ENCODE data around the gene LY86. TPM values are rescaled to one million over a fixed set of nuclear protein-coding genes. Genes with fewer than 3 reads are reported as not detected.

The LY86 gene
- total RNA-seq, 1 donor from 2014 or later, result not detected

DNA sequence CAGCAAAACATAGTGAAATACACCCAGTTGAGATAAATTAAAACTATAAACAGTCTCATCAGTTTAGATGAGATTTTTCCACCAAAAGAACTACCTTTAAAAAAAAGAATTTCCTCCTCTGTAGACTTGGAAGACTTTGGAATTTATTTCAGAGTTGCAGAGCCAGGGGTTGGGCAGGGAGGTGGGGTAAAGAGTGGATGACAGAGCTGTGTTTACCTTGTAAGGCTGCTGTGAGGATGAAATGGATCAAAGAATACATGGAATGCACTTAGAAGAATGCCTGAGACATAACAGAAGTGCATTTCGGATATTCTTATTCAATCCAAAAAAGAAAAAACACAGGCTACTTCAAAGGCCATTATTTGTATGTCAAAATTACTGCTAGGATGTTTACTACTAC is 6.4 kb upstream of the LY86 start:
- no peak overlapping the region for H3K4me3 Mint-ChIP-seq (ENCODE audit: low read depth)
- DNase-seq (ENCODE audit: low spot score, unreplicated experiment), result no peak
- H3K36me3 Mint-ChIP-seq (ENCODE audit: insufficient read depth), result no peaks in the 10 kb centered on the region
- no peaks in the 10 kb centered on the region for H3K4me1 Mint-ChIP-seq (ENCODE audit: low read depth)
- H3K27ac Mint-ChIP-seq, result no peak overlapping the region
- H3K27me3 Mint-ChIP-seq, result peaks cover 6% of the 10 kb centered on the region
- H3K9me3 Mint-ChIP-seq (ENCODE audit: low read depth), result peaks cover 9% of the 10 kb centered on the region
- TF ChIP-seq CTCF (IDR thresholded peaks at IDR 0.05; ENCODE audit: unreplicated experiment), result no peak

DNA sequence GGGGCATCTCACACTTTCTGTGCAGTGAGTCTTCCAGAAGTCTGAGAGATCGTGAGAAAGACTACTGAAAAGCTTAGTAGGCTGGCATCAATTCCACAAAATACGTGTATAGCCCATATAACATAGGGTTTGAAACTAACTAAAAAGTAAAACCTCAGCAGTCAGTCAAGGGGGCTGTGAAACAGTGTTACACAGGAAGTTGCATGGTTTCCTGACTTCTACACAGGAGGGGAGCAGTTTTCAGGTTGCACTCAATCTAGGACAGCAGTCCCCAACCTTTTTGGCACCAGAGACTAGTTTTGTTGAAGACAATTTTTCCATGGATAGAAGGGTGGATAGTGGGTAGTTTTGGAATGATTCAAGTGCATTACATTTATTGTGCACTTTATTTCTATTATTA is 4.7 kb upstream of the LY86 start:
- H3K9me3 Mint-ChIP-seq (ENCODE audit: low read depth), result peaks cover 9% of the 10 kb centered on the region
- H3K36me3 Mint-ChIP-seq (ENCODE audit: insufficient read depth), result no peaks in the 10 kb centered on the region
- no peak overlapping the region for H3K27ac Mint-ChIP-seq
- no peak overlapping the region for H3K4me3 Mint-ChIP-seq (ENCODE audit: low read depth)
- no peak for DNase-seq (ENCODE audit: low spot score, unreplicated experiment)
- no peak for TF ChIP-seq CTCF (IDR thresholded peaks at IDR 0.05; ENCODE audit: unreplicated experiment)
- peaks cover 6% of the 10 kb centered on the region for H3K27me3 Mint-ChIP-seq
- no peaks in the 10 kb centered on the region for H3K4me1 Mint-ChIP-seq (ENCODE audit: low read depth)

GRCh38 chr6:6584310-6585002 is 4.1 kb upstream of the LY86 start:
- DNase-seq (ENCODE audit: low spot score, unreplicated experiment), result no peak
- Mint-ChIP-seq H3K27me3 (peaks cover 6% of the 10 kb centered on the region), H3K36me3 (ENCODE audit: insufficient read depth) (no peaks in the 10 kb centered on the region), H3K4me3 (ENCODE audit: low read depth) (no peak overlapping the region), H3K4me1 (ENCODE audit: low read depth) (no peaks in the 10 kb centered on the region), H3K9me3 (ENCODE audit: low read depth) (peaks cover 9% of the 10 kb centered on the region), H3K27ac (no peak overlapping the region)
- TF ChIP-seq CTCF (IDR thresholded peaks at IDR 0.05; ENCODE audit: unreplicated experiment), result no peak

DNA sequence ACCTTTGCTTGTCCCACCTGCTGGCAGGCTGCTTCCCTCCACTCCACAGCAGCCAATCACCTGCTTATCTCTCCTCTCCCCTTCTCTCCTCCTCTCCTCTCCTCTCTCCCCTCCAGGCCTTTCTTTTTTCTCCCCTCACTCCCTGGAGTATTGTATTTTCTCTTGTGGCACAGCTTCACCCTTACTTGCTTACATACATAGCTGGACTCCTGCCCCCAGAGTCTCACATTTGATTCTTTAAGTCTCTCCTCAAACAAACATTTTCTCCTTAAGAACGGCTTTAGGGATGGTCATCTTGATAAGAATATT is 3.6 kb upstream of the LY86 start:
- Mint-ChIP-seq H3K27me3 (peaks cover 6% of the 10 kb centered on the region), H3K36me3 (ENCODE audit: insufficient read depth) (no peaks in the 10 kb centered on the region), H3K4me1 (ENCODE audit: low read depth) (no peaks in the 10 kb centered on the region), H3K9me3 (ENCODE audit: low read depth) (peaks cover 6% of the 10 kb centered on the region), H3K27ac (no peak overlapping the region), H3K4me3 (ENCODE audit: low read depth) (no peak overlapping the region)
- no peak for TF ChIP-seq CTCF (IDR thresholded peaks at IDR 0.05; ENCODE audit: unreplicated experiment)
- no peak for DNase-seq (ENCODE audit: low spot score, unreplicated experiment)

DNA sequence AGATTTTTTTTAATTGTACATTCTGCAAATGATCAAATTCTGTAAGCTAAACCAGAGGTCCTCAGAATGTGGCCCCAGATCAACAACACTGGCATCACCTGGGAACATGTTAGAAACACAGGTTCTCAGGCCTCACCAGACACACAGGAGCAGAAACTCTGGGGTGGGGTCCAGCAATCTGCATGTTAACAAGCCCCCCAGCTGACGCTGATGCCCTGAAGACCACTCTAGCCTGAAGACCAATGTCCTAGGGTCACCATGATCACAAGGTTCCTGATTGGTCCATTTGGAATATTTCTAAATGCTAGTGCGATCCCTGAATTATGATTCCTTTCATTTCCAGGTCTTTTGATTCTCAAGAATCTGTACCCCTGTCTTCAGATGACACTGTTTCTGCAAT is 2.4 kb upstream of the LY86 start:
- peaks cover 9% of the 10 kb centered on the region for H3K27me3 Mint-ChIP-seq
- no peak overlapping the region for H3K27ac Mint-ChIP-seq
- H3K9me3 Mint-ChIP-seq (ENCODE audit: low read depth), result no peaks in the 10 kb centered on the region
- no peak for DNase-seq (ENCODE audit: low spot score, unreplicated experiment)
- H3K36me3 Mint-ChIP-seq (ENCODE audit: insufficient read depth), result no peaks in the 10 kb centered on the region
- no peak for TF ChIP-seq CTCF (IDR thresholded peaks at IDR 0.05; ENCODE audit: unreplicated experiment)
- H3K4me1 Mint-ChIP-seq (ENCODE audit: low read depth), result no peaks in the 10 kb centered on the region
- H3K4me3 Mint-ChIP-seq (ENCODE audit: low read depth), result no peak overlapping the region

Measured in progenitor cell of endocrine pancreas (in vitro differentiated cells).